Heart right ventricle (tissue), 16 donors: ENCODE results near the gene PRDM11. TPM values are rescaled to one million over a fixed set of nuclear protein-coding genes. Genes with fewer than 3 reads are reported as not detected.

ENCODE experiments used
- ATAC-seq, 8 donors: fragments of 200-7000 bp; cut with Tn5 transposase; one replicate each; pipeline ENCODE4 v1.9.1; 2020; ENCODE audit warnings: mild to moderate bottlenecking in 8 of 8, moderate library complexity in 8 of 8, moderate number of reproducible peaks in 1 of 8
- DNase-seq, 2 donors: peaks; one replicate each; pipeline ENCODE4 v3.0.0-alpha.2; 2020
- H3K27ac ChIP-seq, 10 donors: fragments of 200-600 bp; sonication (generic) in 2 of 10; one replicate each; pipeline versions ENCODE4 v1.5.0 to v1.8.0; 2020 to 2022; ENCODE audit warnings: mild to moderate bottlenecking in 3 of 10
- H3K27me3 ChIP-seq, 7 donors: fragments of 200-600 bp; one replicate each; pipeline ENCODE4 v1.8.0; 2021 to 2022; ENCODE audit warnings: mild to moderate bottlenecking in 2 of 7
- H3K36me3 ChIP-seq, 9 donors: fragments of 200-600 bp; sonication (generic) in 1 of 9; one replicate each; pipeline versions ENCODE4 v1.5.0 to v1.8.0; 2020 to 2022; ENCODE audit warnings: mild to moderate bottlenecking in 2 of 9
- H3K4me1 ChIP-seq, 9 donors: fragments of 200-600 bp; sonication (generic) in 1 of 9; one replicate each; pipeline versions ENCODE4 v1.5.0 to v1.8.0; 2020 to 2022; ENCODE audit warnings: mild to moderate bottlenecking in 4 of 9
- H3K4me3 ChIP-seq, 10 donors: fragments of 200-600 bp; sonication (generic) in 2 of 10; one replicate each; pipeline versions ENCODE4 v1.5.0 to v1.8.0; 2020 to 2022; ENCODE audit warnings: mild to moderate bottlenecking in 7 of 10, moderate library complexity in 2 of 10
- H3K9me3 ChIP-seq, 11 donors: fragments of 200-600 bp in 10 of 11; sonication (generic) in 2 of 11; one replicate each; pipeline versions ENCODE4 v1.5.0 to v1.8.0; 2013 to 2022; ENCODE audit warnings: mild to moderate bottlenecking in 2 of 11, control low read depth in 1 of 11, moderate library complexity in 1 of 11
- WGBS, 2 donors: extraction: QIAGEN DNeasy Blood & Tissue Kit; methylation state at CpG; one replicate each; pipeline ENCODE4 v1.1.7; 2013; ENCODE audit warnings: inconsistent platforms in 1 of 2; 5-methylcytosine and 5-hydroxymethylcytosine counted together
- intact Hi-C, 10 donors: fragments of 100-400 bp; cut with DNase I; formaldehyde crosslinking; loops; one replicate each; pipeline versions ENCODE4 v1.11.1 to v1.14.2; 2022
- polyA plus RNA-seq, 2 donors: library from polyadenylated mRNA; stranded (reverse); fragments of 200-250 nt; gene quantifications; one replicate each; pipeline ENCODE4 v1.2.3, GENCODE V29; 2013
- total RNA-seq, 10 donors: library from RNA; stranded (reverse); fragmentation: NEBNext Ultra II Directional in 3 of 10; extraction: Animal tissue kit (Norgen Biotek cat#: 25700) in 3 of 10; gene quantifications; one replicate each; pipeline versions ENCODE4 v1.2.1 to v1.2.4, GENCODE V29; 2021 to 2023
- TF ChIP-seq, protein P1 (sequence below), 9 donors: fragments of 200-600 bp; sonication (generic) in 2 of 9; IDR thresholded peaks; one replicate each; pipeline versions ENCODE4 v1.5.0 to v1.8.0; 2021 to 2022; ENCODE audit warnings: antibody characterized with exemption in 9 of 9, mild to moderate bottlenecking in 5 of 9, moderate library complexity in 1 of 9
- donor health status: Arrhythmogenic right ventricular cardiomyopathy.
- donor health status: ischemic (EF 13 %, LVEDD 7.1; RV severe dilation, severe dysfunction).
- donor health status: healthy with polysubstance abuse.
- donor health status: DM: no; HTN: yes; CAD: no.
- donor health status: DM: no; HTN: no; CAD: no.
- donor health status: ischemic (EF 25% LVEDD 6.9; RV normal size, moderate dysfunction).
- donor health status: ischemic (EF 25% LVEDD 5.7; RV mildly dilated, moderate dysfunction).
- donor health status: healthy.
- donor health status: DM: yes; HTN: yes; CAD: no.
- donor health status: Ischemic cardiomyopathy.
- donor health status: ischemic (EF 35%, LVEDD 5.7; RV mildly dilated, moderate dysfunction).
- donor health status: nonischemic (EF 11% LVEDD 7.7; RV severe dilation, severe dysfunction).
- donor health status: DM: yes; HTN: yes; CAD: no.
- donor health status: PGD.
- donor health status: ischemic (EF 29% LVEDD 5.4; RV normal size, mild dysfunction).
- donor health status: nonischemic (EF 23%, LVEDD 6.1; RV moderate dilation, normal function).

The PRDM11 gene
- total and polyA plus RNA-seq, 12 donors, result 4.6 to 22.0 (median 14.8) TPM

DNA sequence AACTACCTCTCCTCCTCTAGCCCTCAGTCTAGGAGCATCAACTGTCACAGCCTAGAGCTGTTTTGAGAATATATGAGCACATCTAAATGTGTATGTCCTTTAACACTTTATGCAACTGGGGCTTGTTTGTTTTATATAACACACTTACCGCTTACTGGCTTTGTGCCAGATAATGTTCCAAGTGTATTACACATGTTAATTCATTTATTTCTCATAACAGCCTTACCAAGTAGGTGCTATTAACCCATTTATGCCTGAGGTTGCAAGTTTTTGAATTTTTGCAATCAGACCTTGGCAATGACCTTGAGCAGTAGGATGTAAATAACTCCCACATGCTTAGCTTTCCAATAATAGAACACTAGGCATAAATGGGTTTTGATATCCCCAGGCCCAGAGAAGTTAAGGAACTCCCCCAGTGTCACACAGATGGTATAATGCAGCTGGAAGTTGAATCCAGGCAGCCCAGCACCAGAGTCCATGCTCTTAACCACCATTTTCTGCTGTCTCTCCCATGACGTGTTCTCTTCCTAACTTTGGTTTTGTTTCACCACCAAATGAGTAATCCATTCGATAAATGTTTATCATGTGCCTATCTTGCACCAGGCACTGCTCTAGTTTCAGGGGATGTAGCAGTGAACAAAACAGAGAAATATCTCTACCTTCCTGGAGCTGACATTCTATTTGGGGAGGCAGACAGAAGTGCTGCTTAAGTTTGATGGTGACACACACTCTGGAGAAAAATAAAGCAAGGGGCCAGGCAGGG lies 23.1 kb downstream of the PRDM11 start:
- Histone ChIP-seq H3K27me3 (no peaks in the 10 kb centered on the region), H3K27ac (peak overlapping the region in 1 of 10 donors; percentile 9), H3K36me3 (no peaks in the 10 kb centered on the region), H3K4me1 (peaks cover 0 to 41% (median 15%) of the 10 kb centered on the region in 9 donors), H3K4me3 (no peak overlapping the region), H3K9me3 (no peaks in the 10 kb centered on the region)
- no peak for ATAC-seq
- WGBS, 2 donors, result 58 to 59% methylated on average over 3 of the region's 3 CpGs
- no peak for DNase-seq
- TF ChIP-seq, protein P1, sequence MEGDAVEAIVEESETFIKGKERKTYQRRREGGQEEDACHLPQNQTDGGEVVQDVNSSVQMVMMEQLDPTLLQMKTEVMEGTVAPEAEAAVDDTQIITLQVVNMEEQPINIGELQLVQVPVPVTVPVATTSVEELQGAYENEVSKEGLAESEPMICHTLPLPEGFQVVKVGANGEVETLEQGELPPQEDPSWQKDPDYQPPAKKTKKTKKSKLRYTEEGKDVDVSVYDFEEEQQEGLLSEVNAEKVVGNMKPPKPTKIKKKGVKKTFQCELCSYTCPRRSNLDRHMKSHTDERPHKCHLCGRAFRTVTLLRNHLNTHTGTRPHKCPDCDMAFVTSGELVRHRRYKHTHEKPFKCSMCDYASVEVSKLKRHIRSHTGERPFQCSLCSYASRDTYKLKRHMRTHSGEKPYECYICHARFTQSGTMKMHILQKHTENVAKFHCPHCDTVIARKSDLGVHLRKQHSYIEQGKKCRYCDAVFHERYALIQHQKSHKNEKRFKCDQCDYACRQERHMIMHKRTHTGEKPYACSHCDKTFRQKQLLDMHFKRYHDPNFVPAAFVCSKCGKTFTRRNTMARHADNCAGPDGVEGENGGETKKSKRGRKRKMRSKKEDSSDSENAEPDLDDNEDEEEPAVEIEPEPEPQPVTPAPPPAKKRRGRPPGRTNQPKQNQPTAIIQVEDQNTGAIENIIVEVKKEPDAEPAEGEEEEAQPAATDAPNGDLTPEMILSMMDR (IDR thresholded peaks at IDR 0.05), result no peak
- intact Hi-C loops, result loop anchor here in 1 of 10 donors (10.0 kb wide), 1 partner anchor 65 kb away; no protein-coding TSS in a partner anchor

DNA sequence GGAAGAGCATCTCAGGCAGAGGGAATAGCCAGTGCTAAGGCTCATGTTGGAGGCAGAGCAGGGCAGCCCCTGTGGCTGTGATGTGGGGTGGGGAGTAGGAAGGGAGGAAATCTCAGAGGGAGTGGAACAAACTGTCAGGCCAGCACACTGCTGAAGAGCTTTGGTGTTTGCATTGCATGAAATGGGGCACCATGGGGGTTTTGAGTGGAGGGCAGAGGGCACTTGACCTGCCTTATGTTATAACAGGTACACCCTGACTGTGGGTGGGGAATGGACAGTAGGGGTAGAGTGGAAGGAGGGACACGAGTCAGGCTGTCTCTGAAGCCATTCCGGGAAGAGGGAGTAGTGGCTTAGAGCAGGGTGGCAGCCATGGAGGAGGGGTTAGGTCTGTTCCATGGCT lies 24.0 kb downstream of the PRDM11 start:
- peak in 1 of 8 donors; percentile 15 for ATAC-seq
- H3K36me3 ChIP-seq, result no peaks in the 10 kb centered on the region
- H3K27ac ChIP-seq, result no peak overlapping the region
- 88 to 93% methylated on average over 2 of the region's 2 CpGs for WGBS, 2 donors
- intact Hi-C loops, result loop anchor here in 1 of 10 donors (10.0 kb wide), 1 partner anchor 64 kb away; no protein-coding TSS in a partner anchor
- H3K4me1 ChIP-seq, result peaks cover 0 to 31% (median 11%) of the 10 kb centered on the region in 9 donors
- no peaks in the 10 kb centered on the region for H3K9me3 ChIP-seq
- DNase-seq, result no peak
- H3K27me3 ChIP-seq, result no peaks in the 10 kb centered on the region
- TF ChIP-seq, protein P1 (IDR thresholded peaks at IDR 0.05), result no peak
- H3K4me3 ChIP-seq, result no peak overlapping the region

DNA sequence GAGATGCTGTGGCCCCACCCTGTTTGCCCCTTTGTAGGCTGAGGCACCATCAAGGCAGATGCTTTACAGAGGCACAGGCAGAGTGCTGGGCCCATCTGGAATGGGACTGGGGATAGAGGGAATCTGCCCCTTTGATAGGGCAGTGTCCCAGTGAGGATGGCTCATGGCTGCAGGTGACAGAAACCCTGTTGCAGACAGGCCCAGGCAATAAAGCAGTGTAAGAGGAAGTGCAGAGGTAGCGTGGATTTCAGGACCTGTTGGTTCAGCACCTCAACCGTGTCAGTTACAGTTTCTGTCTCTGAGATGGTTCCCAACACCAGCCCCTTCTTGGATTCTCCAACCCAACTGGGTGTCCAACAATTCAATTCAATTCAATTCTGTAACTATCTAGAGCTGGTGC lies 25.1 kb downstream of the PRDM11 start:
- TF ChIP-seq, protein P1 (IDR thresholded peaks at IDR 0.05), result no peak
- Histone ChIP-seq H3K27ac (no peak overlapping the region), H3K27me3 (no peaks in the 10 kb centered on the region), H3K4me1 (peaks cover 0 to 22% (median 11%) of the 10 kb centered on the region in 9 donors), H3K36me3 (no peaks in the 10 kb centered on the region), H3K4me3 (no peak overlapping the region), H3K9me3 (no peaks in the 10 kb centered on the region)
- no peak for ATAC-seq
- DNase-seq, result no peak
- 96 to 100% methylated on average over 2 of the region's 2 CpGs for WGBS, 2 donors
- intact Hi-C loops, result loop anchor here in 1 of 10 donors (10.0 kb wide), 1 partner anchor 63 kb away; no protein-coding TSS in a partner anchor

DNA sequence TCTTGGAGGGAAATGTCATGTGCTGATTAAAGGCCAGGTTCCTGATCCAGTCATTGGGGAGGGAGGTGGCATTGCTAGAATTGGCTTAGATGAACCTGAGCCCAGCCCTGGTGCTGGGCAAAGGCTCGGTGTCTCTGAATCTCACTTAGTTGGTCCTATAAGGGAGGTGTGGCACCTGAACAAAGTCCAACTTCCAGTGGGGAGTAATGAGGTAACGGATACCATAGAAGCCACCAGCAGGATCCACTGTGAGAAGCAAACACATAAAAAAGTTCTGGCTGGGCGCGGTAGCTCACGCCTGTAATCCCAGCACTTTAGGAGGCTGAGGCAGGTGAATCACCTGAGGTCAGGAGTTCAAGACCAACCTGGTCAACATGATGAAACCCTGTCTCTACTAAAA lies 26.6 kb downstream of the PRDM11 start:
- DNase-seq (no peak), ATAC-seq (no peak)
- Histone ChIP-seq H3K27me3 (no peaks in the 10 kb centered on the region), H3K36me3 (no peaks in the 10 kb centered on the region), H3K4me1 (peaks cover 0 to 34% (median 13%) of the 10 kb centered on the region in 9 donors), H3K4me3 (no peak overlapping the region), H3K27ac (no peak overlapping the region), H3K9me3 (no peaks in the 10 kb centered on the region)
- intact Hi-C loops, result loop anchor here in 1 of 10 donors (10.0 kb wide), 1 partner anchor 62 kb away; no protein-coding TSS in a partner anchor
- TF ChIP-seq, protein P1 (IDR thresholded peaks at IDR 0.05), result no peak
- 97 to 100% methylated on average over 5 of the region's 5 CpGs for WGBS, 2 donors
